Heart left ventricle (tissue), 16 donors: ENCODE measurements around the gene GPX7. TPM values are rescaled to one million over a fixed set of nuclear protein-coding genes. Genes with fewer than 3 reads are reported as not detected.
A peak's percentile ranks its signal among the peaks of the same experiment; 100 is the strongest.

Experiments used
- ATAC-seq, 4 donors: fragments of 200-7000 bp; cut with Tn5 transposase; one replicate each; pipeline ENCODE4 v1.9.1; 2020 to 2022; ENCODE audit warnings: moderate library complexity in 4 of 4, mild to moderate bottlenecking in 3 of 4, moderate number of reproducible peaks in 1 of 4
- DNase-seq, 5 donors: peaks; one replicate each; pipeline ENCODE4 v3.0.0-alpha.2; 2020
- H3K27ac ChIP-seq, 12 donors: fragments of 200-600 bp; sonication (generic) in 4 of 12; one replicate each; pipeline versions ENCODE4 v1.5.0 to v1.8.0; 2016 to 2022; ENCODE audit warnings: mild to moderate bottlenecking in 2 of 12
- H3K27me3 ChIP-seq, 9 donors: fragments of 200-600 bp; sonication (generic) in 2 of 9; one replicate each; pipeline versions ENCODE4 v1.5.1 to v1.8.0; 2016 to 2022; ENCODE audit warnings: mild to moderate bottlenecking in 3 of 9
- H3K36me3 ChIP-seq, 9 donors: fragments of 200-600 bp; sonication (generic) in 2 of 9; one replicate each; pipeline versions ENCODE4 v1.5.0 to v1.8.0; 2018 to 2022; ENCODE audit warnings: mild to moderate bottlenecking in 2 of 9
- H3K4me1 ChIP-seq, 12 donors: fragments of 200-600 bp; sonication (generic) in 4 of 12; one replicate each; pipeline versions ENCODE4 v1.5.0 to v1.8.0; 2016 to 2022; ENCODE audit warnings: mild to moderate bottlenecking in 3 of 12
- H3K4me3 ChIP-seq, 12 donors: fragments of 200-600 bp; sonication (generic) in 4 of 12; one replicate each; pipeline versions ENCODE4 v1.5.0 to v1.8.0; 2017 to 2022; ENCODE audit warnings: mild to moderate bottlenecking in 9 of 12, moderate library complexity in 4 of 12
- H3K9me3 ChIP-seq, 12 donors: fragments of 200-600 bp; sonication (generic) in 4 of 12; one replicate each; pipeline versions ENCODE4 v1.5.0 to v1.8.0; 2016 to 2022; ENCODE audit warnings: mild to moderate bottlenecking in 1 of 12
- POLR2A ChIP-seq, 2 donors: fragments of 450-650 bp; IDR thresholded peaks; one replicate each; pipeline ENCODE4 v1.6.1; 2017; ENCODE audit warnings: antibody characterized with exemption in 2 of 2, mild to moderate bottlenecking in 2 of 2, moderate library complexity in 2 of 2
- WGBS, 4 donors: extraction: QIAGEN DNeasy Blood & Tissue Kit in 2 of 4; methylation state at CpG; one replicate each; pipeline versions ENCODE4 v1.1.5 to v1.1.7; 2013 to 2018; 5-methylcytosine and 5-hydroxymethylcytosine counted together
- intact Hi-C, 10 donors: fragments of 100-400 bp; cut with DNase I; formaldehyde crosslinking; loops; one replicate each; pipeline versions ENCODE4 v1.11.1 to v1.14.2; 2022
- long read RNA-seq, 3 donors: library from polyadenylated mRNA; unstranded; transcript quantifications; one replicate each; pipeline ENCODE4 v2.0.0, GENCODE V29; 2020 to 2021
- polyA plus RNA-seq, 2 donors: library from polyadenylated mRNA; stranded (reverse); fragments of 200-250 nt; gene quantifications; one replicate each; pipeline ENCODE4 v1.2.3, GENCODE V29; 2013
- total RNA-seq, 9 donors: library from RNA; depleted of rRNA in 2 of 9; stranded (reverse); fragments of >200 nt in 2 of 9; fragmentation: NEBNext Ultra II Directional in 3 of 9; extraction: Animal tissue kit (Norgen Biotek cat#: 25700) in 3 of 9; gene quantifications; one replicate each; pipeline versions ENCODE4 v1.1.0 to v1.2.4, GENCODE V29; 2016 to 2023
- TF ChIP-seq, protein P1 (sequence below), 12 donors: fragments of 200-600 bp; sonication (generic) in 4 of 12; IDR thresholded peaks; one replicate each; pipeline versions ENCODE4 v1.5.0 to v1.8.0; 2018 to 2022; ENCODE audit warnings: antibody characterized with exemption in 12 of 12, mild to moderate bottlenecking in 5 of 12
- donor health status: ischemic (EF 13 %, LVEDD 7.1; RV severe dilation, severe dysfunction).
- donor health status: healthy with polysubstance abuse.
- donor health status: DM: no; HTN: yes; CAD: no.
- donor health status: DM: no; HTN: no; CAD: no.
- donor health status: ischemic (EF 25% LVEDD 6.9; RV normal size, moderate dysfunction).
- donor health status: ischemic (EF 25% LVEDD 5.7; RV mildly dilated, moderate dysfunction).
- donor health status: healthy.
- donor health status: DM: yes; HTN: yes; CAD: no.
- donor health status: ischemic (EF 35%, LVEDD 5.7; RV mildly dilated, moderate dysfunction).
- donor health status: nonischemic (EF 11% LVEDD 7.7; RV severe dilation, severe dysfunction).
- donor health status: DM: yes; HTN: yes; CAD: no.
- donor health status: PGD.
- donor health status: ischemic (EF 29% LVEDD 5.4; RV normal size, mild dysfunction).
- donor health status: nonischemic (EF 23%, LVEDD 6.1; RV moderate dilation, normal function).

GPX7 gene
- total RNA-seq = 10 to 100 TPM in 3 of 9 donors, 1 to 10 TPM in 6; 5.8 to 19.7 (median 8.2) TPM
- polyA plus RNA-seq = 10 to 100 TPM in 1 of 2 donors, 1 to 10 TPM in 1; 8.4 to 20.5 TPM
- long read RNA-seq, donor 1, transcript GPX7-201 (3 exons, 1,228 nt) = major isoform, 5 of 6 reads
- long read RNA-seq, donor 1, partial matches to known transcripts = 0 of 6 reads
- long read RNA-seq, donor 1, other reads (novel, unspliced or antisense) = 1 of 6 reads
- long read RNA-seq, donor 2, transcript GPX7-201 (3 exons, 1,228 nt) = major isoform, 28 of 31 reads
- long read RNA-seq, donor 2, partial matches to known transcripts = 0 of 31 reads
- long read RNA-seq, donor 2, other reads (novel, unspliced or antisense) = 1 of 31 reads
- long read RNA-seq, donor 3, partial matches to known transcripts = 2 of 5 reads
- long read RNA-seq, donor 3, other reads (novel, unspliced or antisense) = 1 of 5 reads

DNA sequence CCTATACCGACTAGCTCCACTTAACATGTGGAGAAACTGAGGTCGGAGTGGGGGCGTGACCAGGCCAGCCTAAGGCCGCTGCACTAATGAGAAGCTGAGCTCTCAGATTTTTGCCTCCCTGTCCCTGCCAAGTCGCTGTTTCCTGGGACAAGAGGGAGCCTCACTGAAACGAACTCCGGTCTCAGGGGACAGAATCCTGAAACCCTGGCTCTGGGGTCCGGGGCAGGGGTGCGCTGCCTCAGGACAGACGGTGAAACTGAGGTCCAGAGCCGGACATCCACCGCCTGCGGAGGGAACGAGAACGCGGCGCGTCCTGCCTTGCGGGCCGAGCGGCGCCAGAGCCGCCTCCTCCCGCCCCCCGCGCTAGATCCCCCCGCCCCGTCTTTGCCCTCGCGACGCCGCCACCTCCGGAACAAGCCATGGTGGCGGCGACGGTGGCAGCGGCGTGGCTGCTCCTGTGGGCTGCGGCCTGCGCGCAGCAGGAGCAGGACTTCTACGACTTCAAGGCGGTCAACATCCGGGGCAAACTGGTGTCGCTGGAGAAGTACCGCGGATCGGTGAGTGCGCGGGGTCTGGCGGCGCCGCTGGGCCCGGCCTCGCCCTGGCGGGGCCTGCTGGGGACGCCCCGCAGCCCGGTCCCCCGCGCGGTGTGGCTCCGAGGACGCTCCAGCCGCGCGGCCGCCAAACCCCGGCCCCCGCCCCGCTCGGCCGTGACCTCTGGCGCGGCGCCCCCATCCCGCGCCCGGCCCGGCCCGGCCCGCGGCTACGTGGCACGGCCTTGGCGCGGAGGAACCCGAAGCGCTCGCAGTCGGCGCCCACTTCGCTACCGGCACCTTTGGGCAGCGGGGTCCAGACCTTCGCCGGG lies at the start of gene GPX7:
GPX7 (plus strand) TSS at position 381 of the 865 bp plus-strand sequence; CDS start at position 420, 39 bp downstream.
- no peak for TF ChIP-seq POLR2A (IDR thresholded peaks at IDR 0.05)
- TF ChIP-seq, protein P1, sequence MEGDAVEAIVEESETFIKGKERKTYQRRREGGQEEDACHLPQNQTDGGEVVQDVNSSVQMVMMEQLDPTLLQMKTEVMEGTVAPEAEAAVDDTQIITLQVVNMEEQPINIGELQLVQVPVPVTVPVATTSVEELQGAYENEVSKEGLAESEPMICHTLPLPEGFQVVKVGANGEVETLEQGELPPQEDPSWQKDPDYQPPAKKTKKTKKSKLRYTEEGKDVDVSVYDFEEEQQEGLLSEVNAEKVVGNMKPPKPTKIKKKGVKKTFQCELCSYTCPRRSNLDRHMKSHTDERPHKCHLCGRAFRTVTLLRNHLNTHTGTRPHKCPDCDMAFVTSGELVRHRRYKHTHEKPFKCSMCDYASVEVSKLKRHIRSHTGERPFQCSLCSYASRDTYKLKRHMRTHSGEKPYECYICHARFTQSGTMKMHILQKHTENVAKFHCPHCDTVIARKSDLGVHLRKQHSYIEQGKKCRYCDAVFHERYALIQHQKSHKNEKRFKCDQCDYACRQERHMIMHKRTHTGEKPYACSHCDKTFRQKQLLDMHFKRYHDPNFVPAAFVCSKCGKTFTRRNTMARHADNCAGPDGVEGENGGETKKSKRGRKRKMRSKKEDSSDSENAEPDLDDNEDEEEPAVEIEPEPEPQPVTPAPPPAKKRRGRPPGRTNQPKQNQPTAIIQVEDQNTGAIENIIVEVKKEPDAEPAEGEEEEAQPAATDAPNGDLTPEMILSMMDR (IDR thresholded peaks at IDR 0.05) = peak in 1 of 12 donors; percentile 11
- Histone ChIP-seq H3K27ac (peak within 1 kb of the TSS; percentile 69 to 90 (median 82)), H3K4me1 (peaks cover 0 to 37% (median 24%) of the 10 kb centered on the region in 12 donors), H3K36me3 (peaks cover 0 to 15% (median 8%) of the 10 kb centered on the region in 9 donors), H3K27me3 (no peaks in the 10 kb centered on the region), H3K9me3 (no peaks in the 10 kb centered on the region), H3K4me3 (peak within 1 kb of the TSS; percentile 19 to 74 (median 66))
- intact Hi-C loops = loop anchor here in 8 of 10 donors (2.0 to 10.0 kb wide), 5 partner anchors 45 to 85 kb away; partner anchors contain the start of gene TUT4 (in 6 of the 8)
- 1 to 2% (median 2%) methylated on average over 20 to 97 of the region's 97 CpGs for WGBS, 4 donors
- DNase-seq (peak; percentile 47 to 75 (median 59)), ATAC-seq (peak; percentile 16 to 71 (median 64))

GRCh38 chr1:52552505-52553361 lies 49.4 kb upstream of the GPX7 start, which contains the start of gene TUT4:
TSS of gene TUT4 (minus strand) at chr1:52553092. CDS start at chr1:52526280, 26,812 bp downstream.
- TF ChIP-seq, protein P1 (IDR thresholded peaks at IDR 0.05) = peak in 1 of 12 donors; percentile 32
- TF ChIP-seq POLR2A (IDR thresholded peaks at IDR 0.05) = peak in 1 of 2 donors; percentile 35
- DNase-seq (peak; percentile 82 to 90 (median 85)), ATAC-seq (peak; percentile 89 to 92 (median 91))
- peak within 1 kb of the TSS; percentile 77 to 100 (median 98) for H3K4me3 ChIP-seq
- H3K9me3 ChIP-seq = no peaks in the 10 kb centered on the region
- no peaks in the 10 kb centered on the region for H3K27me3 ChIP-seq
- peak within 1 kb of the TSS; percentile 48 to 96 (median 92) for H3K27ac ChIP-seq
- H3K36me3 ChIP-seq = no peaks in the 10 kb centered on the region
- H3K4me1 ChIP-seq = peaks cover 0 to 30% (median 13%) of the 10 kb centered on the region in 12 donors
- intact Hi-C loops = loop anchor here in 8 of 10 donors (2.0 to 10.0 kb wide), 6 partner anchors 50 to 145 kb away; partner anchors contain the start of genes GPX7 (in 6 of the 8) and COA7 (in 1 of the 8)
- 0 to 1% (median 1%) methylated on average over 31 to 68 of the region's 68 CpGs for WGBS, 4 donors

DNA sequence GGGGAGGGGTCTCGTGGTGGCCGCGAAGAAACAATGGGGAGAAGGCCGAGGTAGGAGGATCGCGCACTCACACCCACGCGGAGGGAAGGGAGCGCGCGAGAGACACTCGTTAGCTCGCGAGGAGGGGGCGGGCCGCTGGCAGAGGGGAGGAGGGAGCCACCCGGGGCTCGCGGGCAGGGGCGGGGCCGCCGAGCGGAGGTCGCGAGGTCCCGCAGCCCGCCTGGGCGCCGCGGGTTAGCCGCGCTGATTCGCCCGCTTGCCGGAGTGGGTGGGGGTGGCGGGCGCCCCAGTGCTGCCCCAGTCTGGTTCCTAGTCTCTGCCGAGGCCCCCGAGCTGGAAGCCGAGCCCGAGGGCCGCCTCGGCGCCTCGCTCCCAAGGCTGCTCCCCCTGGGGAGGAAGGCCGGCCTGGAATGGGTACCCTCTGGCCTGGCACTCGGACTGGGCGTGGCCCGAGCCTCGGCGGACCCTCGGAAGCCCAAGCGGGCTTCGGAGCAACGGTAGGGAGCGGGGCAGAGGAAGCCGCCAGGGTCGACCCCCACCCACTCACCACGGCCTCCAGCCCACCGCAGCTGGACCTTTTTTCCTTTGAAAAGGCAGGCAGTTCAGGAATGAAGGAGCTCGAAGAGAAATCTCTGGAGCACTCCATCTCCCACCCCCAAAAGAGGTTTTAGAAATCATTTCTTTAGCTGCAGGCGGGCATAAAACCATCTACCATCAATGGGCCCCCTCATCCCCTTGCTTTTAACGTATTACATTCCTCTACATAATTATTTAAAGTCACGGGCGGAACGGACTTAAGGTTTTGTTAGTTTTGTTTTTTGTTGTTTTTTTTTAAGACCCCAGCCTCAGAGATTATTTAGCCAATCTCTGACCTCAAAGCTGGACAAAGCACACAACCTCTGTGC lies 48.6 kb upstream of the GPX7 start:
- peak; percentile 86 to 91 (median 88) for DNase-seq
- 3 to 9% (median 6%) methylated on average over 26 to 66 of the region's 66 CpGs for WGBS, 4 donors
- H3K9me3 ChIP-seq = no peaks in the 10 kb centered on the region
- ATAC-seq = peak; percentile 92 to 94 (median 94)
- peak overlapping the region; percentile 77 to 100 (median 98) for H3K4me3 ChIP-seq
- peak overlapping the region; percentile 48 to 96 (median 92) for H3K27ac ChIP-seq
- intact Hi-C loops = loop anchor here in 8 of 10 donors (2.0 to 10.0 kb wide), 6 partner anchors 49 to 144 kb away; partner anchors contain the start of genes GPX7 (in 6 of the 8) and COA7 (in 1 of the 8)
- TF ChIP-seq, protein P1 (IDR thresholded peaks at IDR 0.05) = peak in 1 of 12 donors; percentile 11
- TF ChIP-seq POLR2A (IDR thresholded peaks at IDR 0.05) = peak in 1 of 2 donors; percentile 40
- peaks cover 0 to 30% (median 13%) of the 10 kb centered on the region in 12 donors for H3K4me1 ChIP-seq
- no peaks in the 10 kb centered on the region for H3K36me3 ChIP-seq
- no peaks in the 10 kb centered on the region for H3K27me3 ChIP-seq
